Measurements from ENCODE around the gene TNIK.

The TNIK gene

DNA sequence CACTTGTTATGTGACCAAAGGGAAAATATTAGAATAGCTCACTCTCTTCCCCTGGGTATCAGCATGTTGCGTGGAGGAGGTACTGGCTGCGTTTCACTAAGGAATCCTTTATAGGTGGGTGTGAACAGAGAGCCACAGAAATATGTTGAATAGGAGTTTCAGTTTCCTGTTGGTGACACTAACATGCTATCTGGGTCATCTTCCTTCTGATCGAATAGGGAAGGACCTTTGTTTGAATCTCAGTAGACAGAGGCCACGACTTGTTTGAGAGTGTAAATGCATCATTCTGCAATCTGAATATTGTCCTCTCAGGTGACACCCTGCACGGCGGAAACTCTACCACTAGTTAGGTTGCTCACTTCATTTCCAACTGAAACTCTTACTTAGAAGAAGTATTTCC lies 275.8 kb downstream of the TNIK start:
- no peak for DNase-seq

DNA sequence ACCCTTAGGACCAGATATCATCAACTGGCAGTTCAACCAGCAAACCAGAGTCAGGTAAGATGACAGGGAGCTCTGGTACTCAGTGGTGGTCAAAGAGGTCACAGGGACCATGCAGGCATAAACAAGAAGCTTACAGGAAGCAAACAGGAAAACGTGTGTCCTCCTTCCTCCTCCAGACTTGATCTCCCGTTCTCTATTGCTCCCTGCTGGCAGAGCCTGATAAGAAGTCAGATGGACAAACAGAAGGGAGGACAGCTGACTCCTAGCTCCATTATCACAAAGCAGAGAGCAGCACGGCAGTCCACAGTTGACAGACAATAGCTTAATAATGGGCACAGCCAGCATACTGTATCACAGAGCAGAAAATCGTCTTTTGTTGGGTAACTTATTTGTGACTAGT lies 277.2 kb downstream of the TNIK start:
- no peak for DNase-seq

DNA sequence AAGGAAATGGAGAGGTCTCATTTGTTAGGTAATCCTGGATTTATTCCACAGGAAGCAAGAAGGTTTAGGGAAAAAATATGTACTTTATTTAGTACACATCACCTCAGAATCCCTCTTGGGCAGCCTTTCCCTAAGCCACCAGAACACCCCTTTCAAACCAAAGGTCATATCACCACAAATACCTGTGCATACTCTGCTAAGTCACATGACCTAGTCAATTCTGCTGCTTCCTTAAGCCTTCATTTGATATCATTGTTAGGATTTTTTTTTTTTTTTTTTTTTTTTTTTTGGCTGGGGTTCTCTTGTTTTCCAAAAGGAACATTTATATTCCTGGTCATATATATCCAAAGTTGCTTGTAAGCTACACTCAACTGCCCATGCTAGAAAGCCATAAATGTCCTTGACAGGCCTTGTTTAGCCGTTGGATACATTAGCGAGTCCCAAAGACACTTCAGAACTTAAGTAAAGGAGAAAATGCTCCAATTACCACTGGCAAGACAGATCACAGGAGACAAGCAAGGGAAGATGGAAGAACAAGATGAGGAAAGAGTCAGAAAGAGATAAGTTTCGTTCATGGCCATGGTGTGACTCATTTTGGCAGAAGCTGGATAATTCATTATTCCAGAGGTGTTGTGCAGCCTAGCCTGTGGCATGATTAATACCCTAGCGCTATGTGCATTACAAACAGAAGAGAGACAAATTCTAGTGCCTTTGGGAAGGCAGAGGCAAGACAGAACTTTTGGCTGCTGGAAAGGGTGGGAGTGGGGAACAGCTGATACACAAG lies 278.1 kb downstream of the TNIK start:
- DNase-seq: no peak

DNA sequence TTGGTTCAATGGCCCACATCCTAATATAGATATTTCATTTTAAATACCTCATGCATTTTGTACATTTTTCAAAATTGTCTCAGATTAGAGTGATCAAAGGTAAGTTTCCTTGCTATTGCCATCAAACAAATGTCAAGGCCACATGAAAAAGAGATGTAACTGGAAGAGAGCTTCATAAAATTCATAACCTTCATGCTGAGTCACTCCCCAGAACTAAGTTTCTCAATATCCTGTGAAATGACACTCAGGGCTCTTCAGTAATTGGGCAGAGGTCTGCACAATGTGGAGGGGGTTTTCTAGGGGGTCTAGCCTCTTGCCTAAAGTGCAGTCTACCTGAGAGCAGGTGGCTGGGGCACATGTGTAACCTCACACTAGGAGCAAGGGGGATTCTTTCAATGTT lies 281.5 kb downstream of the TNIK start:
- no peak for DNase-seq

DNA sequence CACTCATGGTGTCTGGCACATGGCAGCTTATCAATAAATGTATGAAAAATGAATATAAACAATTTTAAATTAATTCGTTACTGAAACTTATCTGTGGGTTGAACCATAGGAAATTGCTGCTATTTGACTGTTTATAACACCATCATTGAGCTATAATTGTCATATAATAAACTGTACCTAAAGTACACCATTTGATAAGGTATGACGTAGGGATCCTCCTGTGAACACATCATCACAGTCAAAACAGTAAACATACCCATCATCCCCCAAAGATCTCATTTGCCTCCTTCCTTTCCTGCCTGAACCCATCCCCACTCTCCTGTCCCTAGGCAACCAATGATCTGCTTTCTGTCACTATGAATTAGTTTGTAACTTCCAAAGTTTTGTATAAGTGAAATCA lies 282.7 kb downstream of the TNIK start:
- DNase-seq: no peak

DNA sequence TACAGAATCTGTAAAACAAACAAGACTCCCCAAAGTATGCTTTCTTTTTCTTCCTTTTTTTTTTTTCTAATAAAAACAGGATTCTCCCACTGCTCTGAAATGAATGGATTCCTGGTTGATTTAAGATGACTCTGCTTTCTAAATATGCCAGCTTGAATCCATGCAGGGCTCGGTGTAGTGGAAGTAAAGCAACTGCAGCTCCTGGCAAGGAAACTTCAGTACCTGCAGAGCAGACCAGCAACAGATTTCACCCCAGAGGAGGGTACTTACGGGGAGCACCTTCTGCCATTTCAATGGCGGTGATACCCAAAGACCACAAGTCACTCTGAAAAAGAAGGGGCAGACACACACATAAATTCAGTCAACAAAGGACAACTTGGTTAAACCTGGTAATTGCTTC lies 283.1 kb downstream of the TNIK start:
- DNase-seq: no peak

DNA sequence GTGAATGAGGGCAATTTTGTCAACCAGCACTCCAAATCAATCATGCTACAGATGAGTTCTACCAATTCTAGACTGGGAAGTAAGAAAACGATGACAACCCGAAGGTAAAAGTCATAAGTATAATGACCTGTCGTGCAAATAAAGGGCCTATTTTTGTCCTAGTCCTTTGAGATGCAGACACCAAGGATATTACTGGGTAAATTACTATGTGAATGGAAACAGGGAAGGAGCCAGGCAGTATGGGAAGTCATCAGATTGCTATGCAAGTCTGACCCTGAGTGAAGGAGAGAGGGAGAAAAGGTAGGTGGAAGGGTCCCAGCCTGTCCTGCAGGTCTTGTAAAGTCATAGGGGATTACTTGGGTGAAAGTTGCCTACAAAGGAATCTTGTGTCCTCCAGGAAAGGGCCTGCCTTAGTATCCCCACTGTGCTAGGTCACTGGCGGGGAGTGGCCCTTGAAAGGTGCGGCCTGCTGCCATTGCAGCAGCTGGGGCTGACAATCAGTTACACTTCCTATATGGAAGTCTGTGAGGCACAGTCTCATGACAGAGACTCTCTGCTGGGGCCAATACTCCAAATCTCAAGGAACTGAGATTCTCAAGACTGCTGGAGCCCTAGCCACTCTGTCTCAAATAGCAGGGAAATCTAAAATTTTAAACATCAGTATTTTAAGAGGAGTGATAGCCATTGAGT lies 283.8 kb downstream of the TNIK start:
- DNase-seq: no peak

DNA sequence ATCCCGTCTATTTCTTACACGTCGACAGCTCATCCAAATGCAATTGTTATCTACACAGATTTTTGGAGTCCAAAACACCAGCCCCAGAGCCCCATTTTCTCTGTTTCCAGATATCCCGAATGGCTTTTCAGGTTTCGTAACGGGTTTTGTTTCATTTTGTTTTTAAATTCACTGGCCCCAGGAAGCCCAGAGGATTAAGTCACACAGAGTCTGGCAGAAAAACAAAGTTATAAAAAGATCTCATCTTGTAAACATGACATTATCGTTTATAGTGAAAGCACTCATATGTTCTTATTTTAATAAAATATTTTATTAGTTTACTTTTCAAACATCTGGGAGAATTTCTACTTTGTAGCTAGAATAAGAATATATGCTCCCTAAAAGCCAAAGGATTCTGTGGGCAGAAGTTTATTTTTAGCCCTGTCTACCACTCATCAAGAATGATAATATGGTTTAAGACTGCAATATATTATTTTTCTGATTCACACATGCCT lies 284.4 kb downstream of the TNIK start:
- DNase-seq: no peak

DNA sequence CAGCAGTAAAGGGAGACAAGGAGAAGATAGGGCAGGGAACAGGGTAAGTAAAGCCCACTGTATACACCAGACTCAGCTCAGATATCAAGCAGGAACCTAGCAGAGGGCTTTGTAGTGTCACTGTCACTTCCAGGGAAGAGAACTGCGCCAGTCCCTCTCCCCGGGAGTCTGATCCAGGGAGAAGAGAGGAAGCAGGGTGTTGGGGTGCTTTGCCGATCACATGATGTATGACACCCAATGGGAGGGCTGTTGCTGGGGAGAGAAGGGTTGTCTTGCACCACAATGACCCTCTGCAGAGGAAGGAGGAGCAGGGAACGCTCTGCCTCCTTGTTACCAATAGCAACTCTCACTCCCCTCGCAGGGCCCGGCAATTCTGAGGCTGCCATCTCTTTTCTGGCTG lies 286.5 kb downstream of the TNIK start:
- no peak for DNase-seq

DNA sequence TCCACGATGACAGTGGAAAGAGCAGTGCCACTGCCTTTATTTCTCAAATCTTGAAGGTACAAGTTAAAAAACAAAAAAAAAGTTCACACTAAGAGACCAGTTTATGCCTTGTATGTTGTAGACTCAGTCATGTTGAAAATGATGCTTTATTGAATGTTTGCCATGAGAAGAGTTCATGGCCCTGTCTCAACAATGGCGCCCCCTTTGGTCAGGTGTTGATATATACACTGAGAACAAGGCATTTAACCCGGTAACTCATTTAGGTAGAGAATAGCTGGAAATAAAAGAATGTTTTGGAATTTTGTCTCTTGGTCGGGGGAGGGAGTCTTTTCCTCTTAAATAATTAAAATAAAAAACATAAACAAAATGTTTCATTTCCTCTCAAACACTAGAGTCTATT lies 288.1 kb downstream of the TNIK start:
- no peak for DNase-seq

DNA sequence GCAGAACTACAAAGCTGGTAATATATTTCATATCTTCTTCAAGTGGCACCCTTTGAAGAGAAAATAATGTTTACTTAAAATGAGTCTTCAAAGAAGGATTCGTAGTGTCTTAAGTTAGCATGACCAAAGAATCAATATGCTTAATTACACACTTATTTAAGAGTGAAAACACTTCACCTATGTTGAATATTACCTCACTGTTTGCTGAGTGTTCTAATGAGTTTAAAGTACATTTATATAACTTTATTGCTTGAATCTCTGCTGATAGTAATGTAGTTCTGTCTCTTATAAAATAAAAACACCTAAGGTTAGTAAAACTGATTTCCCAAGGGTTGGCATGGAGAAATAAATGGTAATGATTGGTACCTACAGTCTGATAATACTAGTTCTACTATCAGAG lies 290.3 kb downstream of the TNIK start:
- no peak for DNase-seq

DNA sequence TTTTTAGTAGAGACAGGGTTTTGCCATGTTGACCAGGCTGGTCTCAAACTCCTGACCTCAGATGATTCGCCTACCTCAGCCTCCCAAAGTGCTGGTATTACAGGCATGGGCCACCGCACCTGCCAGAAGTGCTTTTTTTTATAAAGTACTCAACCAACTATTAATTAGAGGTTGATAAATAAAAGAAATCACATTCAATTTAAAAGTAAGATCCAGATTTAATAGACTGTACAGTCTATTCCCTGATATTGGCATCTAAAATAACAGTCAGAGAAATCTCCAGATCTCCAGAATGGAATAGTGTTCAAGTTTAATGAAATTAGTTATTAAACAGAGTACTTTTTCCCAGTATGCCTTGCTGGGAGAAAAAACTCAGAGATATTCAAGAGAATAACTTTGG lies 290.8 kb downstream of the TNIK start:
- DNase-seq: no peak

DNA sequence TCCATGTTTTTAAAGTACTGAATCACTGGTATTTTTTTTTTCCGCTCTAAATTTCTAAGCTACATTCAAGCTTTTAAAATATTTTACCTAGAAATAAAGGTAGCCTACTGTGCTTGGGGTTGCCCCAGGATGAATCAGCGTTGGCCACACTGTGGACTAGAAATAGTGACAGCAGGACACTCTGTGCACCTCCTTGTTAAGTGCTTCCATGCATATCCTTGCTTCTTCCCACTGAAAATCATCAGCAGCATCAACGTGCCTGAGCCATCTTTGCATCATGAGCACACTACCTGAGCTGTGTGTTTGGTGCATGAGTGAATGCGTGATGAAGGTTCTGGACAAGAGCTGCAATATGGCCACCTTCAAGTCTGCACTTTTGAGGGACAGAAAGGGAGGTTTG lies 291.7 kb downstream of the TNIK start:
- no peak for DNase-seq

DNA sequence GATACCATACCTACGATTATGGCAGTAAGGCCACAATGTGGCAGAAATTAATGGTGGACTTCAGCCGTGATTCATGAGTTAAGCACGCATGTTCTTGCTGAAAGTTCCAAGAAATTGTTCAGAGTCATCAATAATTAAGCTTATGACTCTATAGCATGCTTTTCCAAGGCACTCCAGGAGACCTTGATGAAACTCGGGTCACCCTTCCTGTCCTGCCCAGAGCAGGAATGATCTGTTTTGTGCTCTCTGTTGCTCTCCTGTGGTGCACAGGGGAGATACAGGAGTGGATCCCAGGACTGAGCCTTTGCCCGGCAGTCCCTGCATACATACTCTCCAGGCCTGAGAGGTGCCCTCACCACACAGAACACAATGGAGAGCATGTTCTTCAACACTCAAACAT lies 292.1 kb downstream of the TNIK start:
- DNase-seq: no peak

DNA sequence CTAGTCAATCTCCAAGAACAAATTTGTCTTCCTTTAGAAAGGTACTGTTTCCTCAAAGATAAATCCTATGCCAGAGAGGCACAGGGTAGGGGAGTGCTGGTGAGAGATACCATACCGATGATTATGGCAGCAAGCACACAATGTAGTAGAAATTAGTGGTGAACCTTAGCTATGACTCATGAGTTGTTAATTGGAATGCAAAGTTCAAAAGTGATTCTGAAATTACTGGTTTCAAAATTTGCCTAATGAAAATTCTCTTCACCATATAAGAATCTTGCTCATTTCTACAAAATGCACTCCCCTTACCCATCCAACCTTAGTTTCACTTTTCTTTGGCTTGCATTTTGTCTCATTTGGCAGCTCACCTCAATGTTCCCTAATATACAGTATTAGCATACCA lies 294.2 kb downstream of the TNIK start:
- no peak for DNase-seq

DNA sequence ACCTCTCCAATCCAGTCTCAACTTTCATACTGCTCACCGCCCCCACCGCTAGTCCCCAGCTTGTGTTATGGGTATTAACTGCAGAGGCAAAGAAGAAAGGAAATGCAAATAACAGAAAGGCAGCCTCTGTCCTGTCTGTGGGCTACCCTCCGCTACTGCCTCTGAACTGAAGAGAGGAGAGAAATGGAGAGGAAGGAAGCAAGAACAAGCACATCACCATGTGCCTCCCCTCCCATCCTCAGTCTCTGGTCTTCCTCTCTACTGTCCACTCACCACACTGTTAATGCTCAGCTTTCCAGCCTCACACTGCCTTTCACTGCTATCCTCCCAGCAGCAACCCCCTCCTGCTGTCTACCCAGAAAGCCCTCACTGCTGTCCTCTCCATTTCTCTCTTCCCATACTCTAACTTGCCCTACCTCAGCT lies 294.7 kb downstream of the TNIK start:
- DNase-seq: no peak

DNA sequence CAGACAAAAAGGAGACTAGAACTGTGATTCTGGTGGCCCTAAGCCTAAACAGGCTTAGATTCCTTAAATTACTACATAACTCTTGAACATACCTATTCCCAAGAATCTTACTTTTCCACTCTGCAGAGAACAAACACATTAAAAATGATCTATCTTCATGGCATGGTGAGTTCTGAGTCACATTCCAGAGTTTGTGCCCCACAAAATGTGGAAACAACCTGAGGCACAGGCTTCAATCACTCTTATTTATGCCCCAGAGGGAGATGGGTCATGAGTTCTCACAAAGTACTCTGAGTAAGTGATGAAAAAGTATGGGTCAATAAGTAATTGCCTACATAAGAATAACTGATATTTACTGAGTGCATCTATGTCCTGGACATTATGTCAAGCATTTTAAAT lies 296.1 kb downstream of the TNIK start:
- no peak for DNase-seq

DNA sequence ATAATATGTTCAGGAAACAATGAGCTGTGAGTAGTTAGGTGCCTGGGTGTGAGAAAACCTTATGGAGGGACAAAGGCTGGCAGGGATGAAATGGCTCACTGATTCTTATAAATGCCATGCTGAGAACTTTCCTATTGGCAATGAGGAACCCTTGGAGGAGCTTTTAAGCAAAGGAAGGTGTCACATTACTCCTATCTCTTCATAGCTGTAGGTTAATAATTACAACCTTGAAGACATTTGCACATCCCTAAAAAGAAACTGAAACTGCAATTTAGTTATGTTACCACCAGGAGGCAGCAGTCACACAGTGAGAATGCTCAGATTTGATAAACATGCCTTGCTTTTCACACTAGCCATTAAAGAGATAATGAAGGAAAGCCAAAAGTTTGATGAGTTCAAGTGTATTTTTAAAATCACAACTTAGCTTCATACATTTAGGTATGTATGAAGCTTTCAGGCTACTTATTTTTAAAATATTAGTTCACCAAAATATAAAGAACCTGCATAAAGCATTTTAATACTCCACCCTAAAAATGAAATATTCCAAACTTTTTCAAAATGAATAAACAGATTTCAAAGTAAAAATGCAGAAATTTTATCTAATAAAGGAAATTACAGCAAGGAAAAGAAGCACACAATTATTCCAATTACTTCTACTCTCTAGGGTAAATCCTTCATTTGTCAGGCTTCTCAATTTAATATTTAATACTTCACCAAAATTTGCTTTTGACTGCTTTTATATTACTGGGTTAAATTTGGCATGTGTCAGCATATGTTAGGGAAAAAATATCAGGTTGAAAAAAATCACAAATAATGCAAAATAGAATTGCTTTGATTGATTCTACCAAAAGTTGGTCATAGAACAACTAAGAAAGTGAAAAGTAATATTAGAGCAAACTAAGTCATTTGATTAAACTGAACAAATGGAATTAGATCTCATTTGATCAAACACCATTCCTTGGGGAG lies 296.8 kb downstream of the TNIK start:
- no peak for DNase-seq

DNA sequence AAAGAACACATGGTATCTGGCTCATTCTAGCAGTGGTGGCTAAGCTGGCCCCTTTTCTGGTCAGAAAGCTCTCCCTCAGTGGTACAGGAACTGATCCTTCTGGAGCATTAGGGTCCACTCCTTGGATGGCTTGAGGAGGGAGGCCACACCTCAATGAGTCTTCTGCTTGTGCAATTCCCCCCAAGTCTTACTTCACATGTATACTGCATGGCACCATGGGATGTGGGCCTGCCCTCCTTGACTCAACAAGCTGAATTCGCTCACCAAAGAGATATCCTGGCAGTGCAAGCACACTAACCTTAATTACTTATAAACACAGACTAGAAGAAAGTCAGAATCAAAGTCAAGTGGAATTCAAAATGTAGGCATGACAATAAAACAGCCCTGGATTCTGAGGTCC lies 299.9 kb downstream of the TNIK start:
- DNase-seq: no peak

DNA sequence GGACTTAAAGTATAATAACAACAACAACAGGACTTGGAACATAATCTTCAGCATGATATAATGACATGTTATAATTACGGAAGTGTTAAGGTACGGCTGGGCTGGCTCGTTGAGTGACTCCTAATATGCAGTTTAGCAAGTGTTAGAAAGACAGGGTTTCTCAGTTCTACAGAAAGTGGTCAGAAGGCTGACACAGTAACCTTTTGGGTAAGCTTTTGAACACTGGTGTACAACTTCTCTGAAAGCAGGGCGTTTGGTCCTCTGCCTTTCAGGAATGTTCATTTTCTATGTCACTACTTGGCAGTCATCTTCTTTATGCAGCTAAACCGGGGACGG lies 300.4 kb downstream of the TNIK start:
- DNase-seq: no peak

DNA sequence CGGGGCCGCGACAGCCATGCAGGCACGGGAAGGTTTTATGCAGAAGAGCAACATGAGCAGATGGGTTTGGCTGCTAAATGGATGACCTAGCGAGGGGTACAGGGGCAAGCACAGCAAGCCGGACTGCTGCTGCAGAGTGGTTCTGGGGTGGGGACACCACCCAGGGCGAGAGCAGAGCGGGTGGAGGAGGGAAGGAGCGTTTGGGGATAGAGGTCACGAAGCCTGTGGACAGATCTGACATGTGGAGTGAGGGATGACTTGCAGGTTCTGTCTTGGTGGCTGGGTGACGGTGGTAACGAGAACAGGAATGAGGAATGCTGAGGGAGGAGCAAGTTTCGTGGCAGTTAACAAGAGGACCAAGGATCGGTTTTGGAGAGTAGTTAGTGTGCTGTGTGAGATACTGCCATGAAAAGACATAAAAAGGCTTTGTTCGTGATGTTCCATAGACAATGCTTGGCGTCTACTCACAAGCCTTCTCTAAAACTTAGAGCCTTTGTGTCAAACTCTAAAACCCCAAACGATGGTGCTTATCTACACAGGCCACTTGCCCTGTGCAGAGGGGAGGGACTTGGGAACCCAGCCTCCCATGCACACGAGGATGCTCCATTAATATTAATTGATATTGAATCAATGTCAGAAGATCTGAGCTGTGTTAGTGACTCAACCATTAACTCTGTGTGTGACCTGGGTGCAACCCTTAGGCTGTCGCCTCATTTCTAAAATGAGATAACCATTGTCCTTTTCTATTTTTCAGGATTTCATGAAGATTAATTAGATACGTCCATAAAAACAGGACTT lies 301.0 kb downstream of the TNIK start:
- DNase-seq: no peak

DNA sequence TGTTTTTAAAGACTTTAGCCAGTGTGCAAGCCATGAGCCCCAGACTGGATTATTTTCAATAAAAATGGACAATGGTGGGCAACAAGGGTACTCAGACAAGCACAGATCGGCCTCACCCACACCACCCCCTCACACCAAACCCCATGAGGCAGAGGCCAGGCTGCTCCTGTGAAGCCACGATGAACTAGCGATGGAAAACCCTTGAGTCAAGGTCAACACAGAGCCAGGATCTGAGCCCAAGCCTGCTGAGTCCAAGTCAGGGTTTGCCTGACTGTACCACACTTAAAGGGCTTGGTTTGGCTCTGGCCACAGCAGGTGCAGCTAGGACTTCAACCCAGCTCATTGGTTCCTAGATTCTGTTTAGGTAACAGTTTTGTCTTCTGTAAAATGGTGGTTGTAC lies 302.2 kb downstream of the TNIK start:
- DNase-seq: no peak

DNA sequence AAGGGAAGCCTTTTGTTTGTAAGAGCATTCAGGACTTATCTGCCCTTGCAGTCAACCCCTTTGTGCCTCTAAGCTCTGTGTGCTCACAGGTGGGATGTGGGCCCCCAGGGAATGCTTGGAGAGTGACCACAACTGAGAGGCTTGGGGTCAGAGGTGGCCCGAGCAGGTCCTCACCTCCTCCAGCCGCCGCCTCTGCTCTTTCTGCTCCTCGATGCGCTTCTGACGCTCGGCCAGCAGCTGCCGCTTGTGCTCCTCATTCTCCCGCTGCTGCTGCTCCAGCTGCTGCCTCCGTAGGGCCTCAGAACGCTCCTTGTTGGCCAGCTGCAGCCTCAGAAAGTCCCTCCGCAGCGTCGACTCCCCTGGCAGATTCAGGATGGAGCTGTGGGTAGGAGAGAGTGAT lies 302.9 kb downstream of the TNIK start:
- no peak for DNase-seq

All from NCI-H1436 treated with DMSO at 0.1 percent for 48 hours (cell line).